HepG2 (cell line): Measurements from ENCODE around the gene SLC35B1. TPM values are rescaled to one million over a fixed set of nuclear protein-coding genes. Genes with fewer than 3 reads are reported as not detected.
A peak's percentile ranks its signal among the peaks of the same experiment; 100 is the strongest.

ENCODE experiments used
- AKNA ChIP-seq: sonication (generic); formaldehyde crosslinking; IDR thresholded peaks from 2 replicates; pipeline ENCODE4 v1.4.0; 2020; ENCODE audit warnings: missing genetic modification reagents, borderline replicate concordance
- ATF7 ChIP-seq, 2 experiments: fragments of 450-650 bp in 1 of 2; sonication (generic) in 1 of 2; formaldehyde crosslinking in 1 of 2; IDR thresholded peaks; 2 replicates each; pipeline versions ENCODE4 v1.4.0 to v1.6.1; 2016 to 2020; ENCODE audit warnings: antibody characterized with exemption in 1 of 2, mild to moderate bottlenecking in 1 of 2, missing genetic modification reagents in 1 of 2
- ETV6 ChIP-seq: sonication (generic); formaldehyde crosslinking; conservative IDR thresholded peaks from 2 replicates; pipeline ENCODE4 v1.4.0; 2020; ENCODE audit warnings: missing genetic modification reagents
- FOXJ3 ChIP-seq: sonication (generic); formaldehyde crosslinking; IDR thresholded peaks from 2 replicates; pipeline ENCODE4 v1.4.0; 2020; ENCODE audit warnings: missing genetic modification reagents, mild to moderate bottlenecking, borderline replicate concordance
- IRX3 ChIP-seq: sonication (generic); formaldehyde crosslinking; IDR thresholded peaks from 2 replicates; pipeline ENCODE4 v1.8.1; 2023; ENCODE audit warnings: mild to moderate bottlenecking, low read depth, missing genetic modification reagents, borderline replicate concordance
- KLF12 ChIP-seq: sonication (generic); formaldehyde crosslinking; IDR thresholded peaks from 2 replicates; pipeline ENCODE4 v1.4.0; 2020; ENCODE audit warnings: missing genetic modification reagents, borderline replicate concordance
- NFYC ChIP-seq: IDR thresholded peaks from 2 replicates; pipeline ENCODE4 v1.6.1; 2016; ENCODE audit warnings: missing genetic modification reagents, missing compliant biosample characterization
- TBX2 ChIP-seq: sonication (generic); formaldehyde crosslinking; IDR thresholded peaks from 2 replicates; pipeline ENCODE4 v1.5.0; 2020; ENCODE audit warnings: missing genetic modification reagents, mild to moderate bottlenecking, borderline replicate concordance
- THAP9 ChIP-seq: sonication (generic); formaldehyde crosslinking; IDR thresholded peaks from 2 replicates; pipeline ENCODE4; 2020; ENCODE audit warnings: missing genetic modification reagents, mild to moderate bottlenecking, borderline replicate concordance
- TMF1 ChIP-seq: sonication (generic); formaldehyde crosslinking; IDR thresholded peaks from 2 replicates; pipeline ENCODE4 v1.8.1; 2022; ENCODE audit warnings: low read depth, missing genetic modification reagents
- ZEB1 ChIP-seq: IDR thresholded peaks from 2 replicates; pipeline ENCODE4 v1.6.1; 2012; ENCODE audit warnings: mild to moderate bottlenecking, low read depth, inconsistent platforms; ENCODE audit not compliant: insufficient replicate concordance
- ZFY ChIP-seq: sonication (generic); formaldehyde crosslinking; IDR thresholded peaks from 2 replicates; pipeline ENCODE4 v1.4.0; 2020; ENCODE audit warnings: missing genetic modification reagents
- ZNF20 ChIP-seq: sonication (generic); formaldehyde crosslinking; IDR thresholded peaks from 2 replicates; pipeline ENCODE4 v1.4.0; 2020; ENCODE audit warnings: mild to moderate bottlenecking, moderate library complexity, missing genetic modification reagents
- ZNF274 ChIP-seq: sonication (generic); formaldehyde crosslinking; IDR thresholded peaks from 2 replicates; pipeline ENCODE4 v1.5.1; 2020; ENCODE audit warnings: mild to moderate bottlenecking, missing genetic modification reagents
- ZNF331 ChIP-seq: sonication (generic); formaldehyde crosslinking; IDR thresholded peaks from 2 replicates; pipeline ENCODE4 v1.4.0; 2020; ENCODE audit warnings: missing genetic modification reagents
- ZNF350 ChIP-seq: sonication (generic); formaldehyde crosslinking; IDR thresholded peaks from 2 replicates; pipeline ENCODE4 v1.4.0; 2020; ENCODE audit warnings: mild to moderate bottlenecking, low read depth, missing genetic modification reagents, borderline replicate concordance
- ZNF501 ChIP-seq: sonication (generic); formaldehyde crosslinking; IDR thresholded peaks from 2 replicates; pipeline ENCODE4 v1.5.1; 2020; ENCODE audit warnings: mild to moderate bottlenecking, moderate library complexity, missing genetic modification reagents
- ZNF839 ChIP-seq: sonication (generic); formaldehyde crosslinking; IDR thresholded peaks from 2 replicates; pipeline ENCODE4 v1.4.0; 2020; ENCODE audit warnings: missing genetic modification reagents, mild to moderate bottlenecking, borderline replicate concordance
- ZNF841 ChIP-seq: sonication (generic); formaldehyde crosslinking; IDR thresholded peaks from 2 replicates; pipeline ENCODE4 v1.8.1; 2023; ENCODE audit warnings: missing genetic modification reagents, borderline replicate concordance
- ZSCAN30 ChIP-seq: sonication (generic); formaldehyde crosslinking; IDR thresholded peaks from 2 replicates; pipeline ENCODE4 v1.5.0; 2020; ENCODE audit warnings: mild to moderate bottlenecking, missing genetic modification reagents
- ZSCAN9 ChIP-seq: IDR thresholded peaks from 2 replicates; pipeline ENCODE4 v1.6.1; 2016; ENCODE audit warnings: borderline replicate concordance
- polyA plus RNA-seq, 8 experiments: library from polyadenylated mRNA; depleted of rRNA in 3 of 8; stranded (reverse) in 7 of 8; unstranded in 1 of 8; fragments of >200 nt; fragmentation: Illumina TruSeq in 4 of 8; extraction: Trizol in 4 of 8; gene quantifications; 2 replicates each; pipeline versions ENCODE4 v1.2.1 to v1.2.3, GENCODE V29; 2011 to 2016; ENCODE audit warnings: low read depth in 4 of 8, missing spikeins in 1 of 8, mixed read lengths in 1 of 8; ENCODE audit not compliant: insufficient read depth in 1 of 8
- total RNA-seq, 5 experiments: library from RNA; depleted of rRNA; stranded (reverse); fragments of >200 nt; fragmentation: Illumina TruSeq; extraction: Trizol; gene quantifications; 2 replicates each; pipeline ENCODE4 v1.2.3, GENCODE V29; 2016; ENCODE audit warnings: low read depth in 1 of 5

The SLC35B1 gene
- total and polyA plus RNA-seq, 2 of the 13 experiments (the other 11 are each of a cell fraction or from before 2014, with no cell fraction given): 99.6 to 113 TPM

GRCh38 chr17:49677933-49678847, 29.6 kb downstream of the SLC35B1 start, which contains the start of gene SPOP (continued):
- TF ChIP-seq FOXJ3 (CRISPR knock-in tag) (peak; percentile 74; the same call in 1 of the 2 replicates), IRX3 (CRISPR knock-in tag) (peak; percentile 98), ZSCAN30 (peak; percentile 96; the same call in 1 of the 2 replicates), ZFY (CRISPR knock-in tag) (peak; percentile 66), ZEB1 (no peak), NFYC (CRISPR knock-in tag) (peak; percentile 70), TMF1 (peak; percentile 99), ZNF501 (CRISPR knock-in tag) (peak; percentile 93), ZNF841 (CRISPR knock-in tag) (peak; percentile 96), ZNF350 (CRISPR knock-in tag) (peak; percentile 94; the same call in 1 of the 2 replicates), ZNF20 (CRISPR knock-in tag) (peak; percentile 90), ZNF274 (CRISPR knock-in tag) (peak; percentile 99), ETV6 (peak; percentile 85; the same call in 1 of the 2 replicates), ZNF839 (no peak), AKNA (CRISPR knock-in tag) (peak; percentile 96), KLF12 (CRISPR knock-in tag) (peak; percentile 88), ATF7 (IDR thresholded peaks at IDR 0.05) (peak; percentile 79), ATF7 (CRISPR knock-in tag; IDR thresholded peaks at IDR 0.05) (peak; percentile 74), THAP9 (CRISPR knock-in tag) (peak; percentile 88; the same call in 1 of the 2 replicates), ZSCAN9 (CRISPR knock-in tag) (peak; percentile 97), ZNF331 (CRISPR knock-in tag) (peak; percentile 90), TBX2 (CRISPR knock-in tag) (peak; percentile 86)
